ENCODE data around the gene SLC46A3. TPM values are rescaled to one million over a fixed set of nuclear protein-coding genes. Genes with fewer than 3 reads are reported as not detected.

Gene SLC46A3
- total and polyA plus RNA-seq, 8 donors = 2.3 to 44.3 (median 7.3) TPM

DNA sequence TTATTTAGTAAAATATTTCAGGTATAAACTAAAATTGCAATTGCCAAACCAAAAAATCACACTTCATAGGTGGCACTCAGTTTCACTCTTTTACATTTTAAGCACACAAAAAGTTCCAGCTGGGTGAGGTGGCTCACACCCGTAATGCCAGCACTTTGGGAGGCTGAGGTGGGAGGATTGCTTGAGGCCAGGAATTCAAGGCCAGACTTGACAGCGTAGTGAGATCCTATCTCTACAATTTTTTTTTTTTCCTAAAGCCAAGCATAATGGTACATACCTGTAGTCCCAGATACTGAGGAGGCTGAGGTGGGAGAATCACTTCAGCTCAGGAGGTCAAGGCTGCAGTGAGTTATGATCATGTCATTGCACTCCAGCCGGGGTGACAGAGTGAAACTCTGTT is 20.6 kb upstream of the SLC46A3 start:
- no peak for DNase-seq
- WGBS, 5 donors = 84 to 90% (median 88%) methylated on average over 3 of the region's 3 CpGs
- no peaks in the 10 kb centered on the region for H3K9me3 ChIP-seq
- H3K27me3 ChIP-seq = no peaks in the 10 kb centered on the region
- TF ChIP-seq EP300 (IDR thresholded peaks at IDR 0.05) (no peak), POLR2A (IDR thresholded peaks at IDR 0.05) (no peak), POLR2AphosphoS5 (IDR thresholded peaks at IDR 0.05) (no peak)
- TF ChIP-seq, protein P1, sequence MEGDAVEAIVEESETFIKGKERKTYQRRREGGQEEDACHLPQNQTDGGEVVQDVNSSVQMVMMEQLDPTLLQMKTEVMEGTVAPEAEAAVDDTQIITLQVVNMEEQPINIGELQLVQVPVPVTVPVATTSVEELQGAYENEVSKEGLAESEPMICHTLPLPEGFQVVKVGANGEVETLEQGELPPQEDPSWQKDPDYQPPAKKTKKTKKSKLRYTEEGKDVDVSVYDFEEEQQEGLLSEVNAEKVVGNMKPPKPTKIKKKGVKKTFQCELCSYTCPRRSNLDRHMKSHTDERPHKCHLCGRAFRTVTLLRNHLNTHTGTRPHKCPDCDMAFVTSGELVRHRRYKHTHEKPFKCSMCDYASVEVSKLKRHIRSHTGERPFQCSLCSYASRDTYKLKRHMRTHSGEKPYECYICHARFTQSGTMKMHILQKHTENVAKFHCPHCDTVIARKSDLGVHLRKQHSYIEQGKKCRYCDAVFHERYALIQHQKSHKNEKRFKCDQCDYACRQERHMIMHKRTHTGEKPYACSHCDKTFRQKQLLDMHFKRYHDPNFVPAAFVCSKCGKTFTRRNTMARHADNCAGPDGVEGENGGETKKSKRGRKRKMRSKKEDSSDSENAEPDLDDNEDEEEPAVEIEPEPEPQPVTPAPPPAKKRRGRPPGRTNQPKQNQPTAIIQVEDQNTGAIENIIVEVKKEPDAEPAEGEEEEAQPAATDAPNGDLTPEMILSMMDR (IDR thresholded peaks at IDR 0.05) = no peak
- H3K4me3 ChIP-seq = no peak overlapping the region
- intact Hi-C loops (cut with DNase I; ENCODE audit: low total_unique reads) = no loop called here
- H3K4me1 ChIP-seq = no peaks in the 10 kb centered on the region
- H3K36me3 ChIP-seq = no peaks in the 10 kb centered on the region
- no peak overlapping the region for H3K27ac ChIP-seq

DNA sequence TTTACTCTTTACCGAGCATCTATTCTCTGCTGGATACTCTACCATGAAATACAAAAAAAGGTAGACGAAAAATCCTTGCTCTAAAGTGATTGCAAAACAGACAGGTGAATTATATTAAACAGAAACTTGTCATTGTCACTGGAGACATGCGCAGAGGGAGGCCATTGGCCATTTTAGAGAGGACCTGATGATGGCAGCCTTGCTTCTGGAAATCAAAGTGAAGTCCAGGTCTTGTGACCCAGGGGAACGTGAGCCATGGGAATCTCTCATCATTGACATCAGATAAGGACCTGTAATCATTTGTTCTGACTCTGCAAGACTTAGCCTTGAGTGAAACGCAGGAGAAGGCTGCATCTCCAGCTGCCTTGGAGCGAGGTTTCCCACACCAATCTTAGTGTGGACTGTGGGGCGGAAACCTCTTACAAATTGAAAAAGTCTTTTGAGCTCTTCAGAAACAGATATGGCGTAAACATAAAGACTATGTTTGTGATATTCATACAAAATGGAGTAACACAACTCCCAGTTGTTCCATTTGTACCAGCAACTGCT is 16.8 kb upstream of the SLC46A3 start:
- no peak overlapping the region for H3K4me3 ChIP-seq
- intact Hi-C loops (cut with DNase I; ENCODE audit: low total_unique reads) = no loop called here
- H3K36me3 ChIP-seq = no peaks in the 10 kb centered on the region
- H3K27me3 ChIP-seq = peaks cover 0 to 4% (median 0%) of the 10 kb centered on the region in 3 donors
- no peaks in the 10 kb centered on the region for H3K4me1 ChIP-seq
- no peak overlapping the region for H3K27ac ChIP-seq
- H3K9me3 ChIP-seq = no peaks in the 10 kb centered on the region
- no peak for TF ChIP-seq EP300 (IDR thresholded peaks at IDR 0.05)
- TF ChIP-seq, protein P1 (IDR thresholded peaks at IDR 0.05) = no peak
- TF ChIP-seq POLR2AphosphoS5 (IDR thresholded peaks at IDR 0.05) = no peak
- no peak for TF ChIP-seq POLR2A (IDR thresholded peaks at IDR 0.05)
- DNase-seq = no peak
- WGBS, 5 donors = 75 to 85% (median 79%) methylated on average over 8 of the region's 8 CpGs

DNA sequence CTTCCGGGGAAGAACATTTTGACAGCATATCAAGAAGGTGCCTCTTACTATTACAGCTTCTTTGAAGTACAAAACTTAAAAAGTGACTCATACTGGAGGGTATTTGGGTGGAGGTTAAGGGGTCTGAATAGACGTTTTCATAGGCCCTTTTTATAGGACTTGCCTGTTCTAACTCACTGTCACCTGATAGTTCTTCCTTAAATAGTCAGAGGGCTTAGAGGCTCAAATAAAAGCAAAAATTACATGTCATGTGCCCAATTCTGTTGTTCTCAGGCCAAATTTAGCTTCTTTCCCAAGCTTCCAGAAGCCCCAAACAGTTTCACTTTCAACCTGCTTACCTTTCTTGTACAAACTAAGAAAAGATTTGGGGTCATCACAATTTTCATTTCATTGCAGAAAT is 16.1 kb upstream of the SLC46A3 start:
- intact Hi-C loops (cut with DNase I; ENCODE audit: low total_unique reads) = no loop called here
- no peak overlapping the region for H3K4me3 ChIP-seq
- peaks cover 0 to 8% (median 0%) of the 10 kb centered on the region in 3 donors for H3K27me3 ChIP-seq
- TF ChIP-seq EP300 (IDR thresholded peaks at IDR 0.05) (no peak), POLR2AphosphoS5 (IDR thresholded peaks at IDR 0.05) (no peak), POLR2A (IDR thresholded peaks at IDR 0.05) (no peak)
- TF ChIP-seq, protein P1 (IDR thresholded peaks at IDR 0.05) = no peak
- H3K4me1 ChIP-seq = no peaks in the 10 kb centered on the region
- H3K9me3 ChIP-seq = no peaks in the 10 kb centered on the region
- H3K27ac ChIP-seq = no peak overlapping the region
- WGBS, 5 donors = 55 to 71% (median 67%) methylated on average over 2 of the region's 2 CpGs
- no peak for DNase-seq
- no peaks in the 10 kb centered on the region for H3K36me3 ChIP-seq

DNA sequence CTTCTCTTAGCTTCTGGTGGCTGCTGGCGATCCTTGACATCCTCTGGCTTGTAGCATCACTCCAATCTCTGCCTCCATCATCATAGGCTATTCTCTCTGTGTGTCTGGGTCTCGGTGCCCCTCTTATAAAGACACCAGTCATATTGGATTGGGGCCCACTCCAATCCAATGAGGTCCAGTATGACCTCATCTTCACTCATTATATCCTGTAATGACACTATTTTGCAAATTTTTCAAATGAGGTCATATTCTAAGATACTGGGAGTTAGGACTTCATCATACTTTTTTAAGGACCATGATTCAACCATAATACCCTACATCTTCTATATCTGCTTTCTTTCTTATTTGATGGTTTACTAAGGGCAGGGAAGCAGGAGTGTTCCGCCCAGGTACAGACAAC is 12.0 kb upstream of the SLC46A3 start:
- Histone ChIP-seq H3K27ac (no peak overlapping the region), H3K36me3 (no peaks in the 10 kb centered on the region), H3K27me3 (peaks cover 0 to 11% (median 5%) of the 10 kb centered on the region in 3 donors), H3K4me3 (no peak overlapping the region), H3K9me3 (no peaks in the 10 kb centered on the region), H3K4me1 (no peaks in the 10 kb centered on the region)
- intact Hi-C loops (cut with DNase I; ENCODE audit: low total_unique reads) = no loop called here
- no peak for TF ChIP-seq POLR2AphosphoS5 (IDR thresholded peaks at IDR 0.05)
- no peak for TF ChIP-seq EP300 (IDR thresholded peaks at IDR 0.05)
- TF ChIP-seq POLR2A (IDR thresholded peaks at IDR 0.05) = no peak
- TF ChIP-seq, protein P1 (IDR thresholded peaks at IDR 0.05) = no peak
- no peak for DNase-seq
- 67 to 87% (median 85%) methylated on average over 3 of the region's 3 CpGs for WGBS, 5 donors

All from stomach (tissue), 9 donors.